Ramos (cell line): Measurements from ENCODE around the gene LRIT3.

Experiments used
- in situ Hi-C: fragments of 300-500 bp; cut with MboI; formaldehyde crosslinking; loops from one replicate; pipeline ENCODE4 v1.14.3; 2022; ENCODE audit warnings: low sequenced_read_pairs; ENCODE audit not compliant: unreplicated experiment

Gene LRIT3

GRCh38 chr4:109847896-109848442, at the start of gene LRIT3:
Gene LRIT3, plus strand, starts transcription at chr4:109848107. Its CDS starts 95 bp downstream, at chr4:109848202.
- in situ Hi-C loops: no loop called here

- in situ Hi-C loops: no loop called here
Observed at GRCh38 chr4:109798866-109799265, 49.0 kb upstream of the LRIT3 start.

DNA sequence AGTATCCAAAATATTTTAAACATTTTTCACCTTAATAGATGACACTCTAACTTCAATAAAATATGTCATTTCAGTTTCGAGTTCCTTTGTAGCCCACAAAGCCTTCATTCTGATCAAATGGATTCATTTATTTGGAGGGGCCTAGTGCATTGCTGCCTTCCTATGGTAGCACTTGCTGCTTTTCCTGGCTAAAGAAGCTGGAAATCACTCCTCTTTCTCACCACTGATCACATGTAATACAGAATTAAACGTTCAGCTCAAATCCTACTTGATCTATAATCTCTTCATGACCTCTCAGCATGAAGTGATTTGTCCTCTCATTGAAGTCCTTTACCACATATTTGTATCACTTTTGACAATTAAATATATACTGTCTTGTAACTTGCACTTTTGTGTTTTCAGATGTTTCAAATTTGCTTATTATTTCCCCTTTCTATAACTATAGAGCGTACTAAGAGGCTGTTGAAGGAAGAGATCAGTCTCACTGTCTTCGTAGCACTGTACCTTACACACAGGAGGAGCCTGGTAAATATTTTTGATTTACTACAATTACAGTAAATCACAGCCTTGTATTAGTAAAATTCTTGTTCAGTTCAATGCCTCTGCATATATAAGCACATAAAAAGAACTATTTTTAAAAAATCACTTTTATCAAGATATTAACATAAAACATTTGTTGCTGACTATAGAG, 46.7 kb upstream of the LRIT3 start:
- in situ Hi-C loops: loop anchor here (5.0 kb wide), 1 partner anchor 374 kb away; no protein-coding TSS in a partner anchor

DNA sequence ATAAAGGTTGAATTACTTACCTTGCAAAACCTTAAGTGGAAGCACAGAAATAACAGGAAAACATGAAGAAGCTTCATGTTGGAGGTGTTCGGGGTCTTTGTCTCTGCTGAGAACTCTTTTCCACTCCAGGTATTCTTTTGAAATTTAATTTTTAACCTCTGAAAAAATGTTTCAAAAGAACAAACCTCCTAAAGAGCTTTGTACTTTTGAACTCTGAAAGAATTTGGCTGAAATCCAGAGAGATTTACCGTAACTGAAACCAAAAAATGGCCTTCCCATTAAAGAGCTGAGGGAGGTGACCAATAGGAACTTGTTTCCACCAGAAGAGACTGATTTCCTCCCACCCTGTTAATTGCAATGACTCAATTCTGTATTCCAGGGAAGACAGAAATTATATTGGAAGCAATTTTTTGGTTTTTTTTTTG, 46.0 kb upstream of the LRIT3 start, which contains the start of gene CFI:
Gene CFI (minus strand): TSS at position 105 of the 425 bp plus-strand sequence. CDS start 28 bp downstream, at position 77.
- in situ Hi-C loops: loop anchor here (5.0 kb wide), 1 partner anchor 375 kb away; no protein-coding TSS in a partner anchor

DNA sequence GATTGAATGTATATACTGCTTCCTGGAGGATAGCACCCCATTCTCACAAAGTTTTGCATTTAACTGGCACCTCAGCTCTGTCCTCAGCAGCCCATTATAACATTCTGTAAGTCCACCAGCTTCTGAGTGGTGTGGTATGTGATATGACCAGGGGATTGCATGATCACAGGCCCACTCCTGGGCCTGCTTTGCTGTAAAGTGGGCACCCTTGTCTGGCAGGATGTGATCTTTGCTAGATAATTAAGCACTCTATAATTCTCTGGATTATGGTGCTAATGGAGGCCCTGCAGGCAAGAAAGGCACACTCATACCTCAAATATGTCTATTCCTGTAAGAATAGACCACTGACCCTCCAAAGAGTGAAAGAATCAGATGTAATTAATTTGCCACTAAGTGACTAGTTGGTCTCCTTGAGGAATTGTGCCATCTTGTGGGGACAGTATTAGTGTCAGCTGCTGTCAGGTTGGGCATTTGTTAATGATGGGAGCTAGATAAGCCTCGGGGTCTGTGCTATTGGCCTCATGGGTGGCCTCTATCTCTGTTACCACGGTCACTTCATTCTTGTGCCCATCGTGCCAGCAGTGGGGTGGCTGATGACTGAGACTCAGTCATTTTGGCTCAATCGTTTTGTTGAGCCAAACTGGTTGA, 43.9 kb upstream of the LRIT3 start:
- in situ Hi-C loops: loop anchor here (5.0 kb wide), 1 partner anchor 377 kb away; no protein-coding TSS in a partner anchor

DNA sequence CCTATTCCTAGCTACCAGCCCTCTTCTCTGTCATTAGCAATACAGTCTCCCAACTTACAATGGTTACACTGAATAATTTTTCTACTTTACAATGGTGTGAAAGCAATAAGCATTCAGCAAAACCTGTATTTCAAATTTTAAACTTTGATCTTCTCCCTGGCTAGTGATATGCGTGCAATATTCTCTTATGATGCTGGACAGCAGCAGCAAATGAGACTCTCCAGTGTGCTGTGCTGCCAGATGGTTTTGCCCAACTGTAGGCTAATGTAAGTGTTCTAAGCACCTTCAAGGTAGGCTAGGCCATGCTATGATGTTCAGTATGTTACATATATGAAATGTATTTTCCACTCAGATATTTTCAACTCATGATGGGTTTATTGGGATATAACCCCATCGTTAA, 38.3 kb upstream of the LRIT3 start:
- in situ Hi-C loops: no loop called here

- in situ Hi-C loops: no loop called here
Observed at GRCh38 chr4:109810552-109811387, 37.1 kb upstream of the LRIT3 start.

DNA sequence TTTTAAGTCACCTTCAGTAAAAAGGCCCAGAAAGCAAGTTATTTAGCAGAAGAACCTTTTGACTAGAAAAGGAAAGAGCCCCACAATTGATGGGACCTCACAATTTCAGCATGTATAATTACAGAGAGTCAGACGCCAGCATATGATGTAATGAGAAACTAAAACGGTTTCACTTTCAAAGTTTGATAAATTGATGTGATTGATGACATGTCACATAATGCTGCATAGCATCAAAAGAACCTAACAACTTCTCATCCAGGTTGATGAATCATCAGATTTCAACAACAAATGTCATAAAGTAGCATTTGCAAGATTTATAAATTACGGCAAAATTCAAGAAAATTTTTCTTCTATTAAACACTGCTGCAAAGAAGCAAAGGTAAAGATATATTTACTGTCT, 36.2 kb upstream of the LRIT3 start:
- in situ Hi-C loops: no loop called here

GRCh38 chr4:109815151-109816081, 32.5 kb upstream of the LRIT3 start, which contains the start of gene GAR1:
Gene GAR1, plus strand, starts transcription at chr4:109815762. Its CDS starts 403 bp downstream, at chr4:109816165.
- in situ Hi-C loops: no loop called here

GRCh38 chr4:109816082-109816442, 31.8 kb upstream of the LRIT3 start:
- in situ Hi-C loops: no loop called here

- in situ Hi-C loops: no loop called here
Observed at GRCh38 chr4:109816894-109817293, 31.0 kb upstream of the LRIT3 start.

- in situ Hi-C loops: no loop called here
Observed at GRCh38 chr4:109818268-109818667, 29.6 kb upstream of the LRIT3 start.

- in situ Hi-C loops: no loop called here
Observed at GRCh38 chr4:109820563-109820962, 27.3 kb upstream of the LRIT3 start.

DNA sequence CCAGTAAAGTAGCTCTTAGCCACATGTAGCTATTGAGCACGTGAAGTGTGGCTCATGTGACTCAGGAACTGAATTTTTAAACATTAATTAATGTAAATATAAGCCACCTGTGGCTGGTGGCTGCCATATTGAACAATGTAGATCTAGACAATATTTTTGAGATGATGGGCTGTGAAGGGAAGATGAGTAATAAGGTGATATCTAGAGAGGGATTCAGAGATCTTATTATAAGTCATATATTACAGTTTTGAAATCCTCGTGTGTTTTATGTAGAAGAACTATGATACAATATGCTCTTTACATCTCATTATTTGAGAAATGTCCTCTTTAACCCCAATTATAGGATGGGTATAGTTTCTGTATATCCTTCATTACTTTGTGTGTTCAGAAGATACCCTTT, 26.7 kb upstream of the LRIT3 start:
- in situ Hi-C loops: no loop called here

DNA sequence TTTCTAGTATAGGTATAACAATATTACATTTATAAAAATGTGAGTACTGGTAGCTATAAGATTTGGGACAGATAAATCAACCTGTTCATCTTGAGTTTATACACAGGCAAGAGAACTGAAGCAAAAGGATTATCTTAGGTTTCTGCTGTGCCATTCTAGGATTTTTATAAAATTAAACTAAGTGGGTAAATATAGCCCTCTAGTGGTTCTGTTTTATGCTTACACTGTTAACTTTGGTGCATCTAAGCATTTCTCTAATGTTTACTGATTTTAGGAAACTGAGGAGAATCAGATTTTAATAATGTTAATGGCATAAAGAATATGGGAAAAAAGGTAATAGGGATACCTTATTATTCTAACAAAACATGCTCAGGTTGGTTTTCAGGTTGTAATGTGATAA, 21.2 kb upstream of the LRIT3 start:
- in situ Hi-C loops: no loop called here

- in situ Hi-C loops: no loop called here
Observed at GRCh38 chr4:109827672-109828071, 20.2 kb upstream of the LRIT3 start, which contains the start of gene RRH. Gene RRH, plus strand, starts transcription at chr4:109827972. Its CDS starts 56 bp downstream, at chr4:109828028.

DNA sequence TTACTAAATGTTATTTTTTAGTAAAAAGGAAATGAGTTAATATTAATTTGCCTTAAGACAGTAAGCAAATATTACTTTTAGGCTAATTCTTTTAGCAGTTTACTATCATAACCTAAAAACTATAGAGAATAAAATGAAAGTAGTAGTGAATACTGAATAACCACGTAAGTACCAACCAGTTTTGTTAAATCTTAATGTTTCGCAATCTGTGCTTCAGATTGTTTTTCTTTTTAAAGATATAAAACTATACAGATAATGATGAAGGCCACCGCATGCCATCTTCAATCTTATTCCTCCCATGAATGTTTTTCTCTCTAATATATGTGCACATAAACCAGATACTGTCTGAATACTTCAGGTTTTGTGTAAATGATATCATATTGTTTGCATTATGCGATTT, 14.2 kb upstream of the LRIT3 start:
- in situ Hi-C loops: no loop called here

DNA sequence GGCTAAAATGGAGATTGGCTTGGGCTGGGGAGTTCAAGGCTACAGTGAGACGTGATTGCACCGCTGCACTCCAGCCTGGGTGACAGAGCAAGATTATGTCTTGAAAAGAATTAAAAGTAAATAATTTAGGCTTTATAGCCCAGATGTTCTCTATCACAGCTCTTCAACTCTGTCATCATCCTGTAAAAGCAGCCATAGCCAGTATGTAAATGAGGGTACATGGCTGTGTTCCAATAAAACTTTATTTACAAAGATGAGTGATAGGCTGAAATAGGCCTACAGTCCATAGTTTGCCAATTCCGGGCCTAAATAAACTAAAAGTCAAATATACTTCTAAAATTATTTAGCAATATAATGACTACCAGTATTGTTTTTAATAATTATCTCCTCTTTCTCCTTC, 10.9 kb upstream of the LRIT3 start:
- in situ Hi-C loops: no loop called here

GRCh38 chr4:109846395-109847098, 1.4 kb upstream of the LRIT3 start:
- in situ Hi-C loops: no loop called here
